HL-60/S4 treated with retinoic acid at 250 ng/mL for 4 days and 3 days (cell line): Measurements from ENCODE around the gene NOTO.
"Not testable (repeated sequence)": the region's sequence is repeated elsewhere in the genome, so short reads cannot be mapped to it uniquely, and the experiment has no call there.

Experiments used
- in situ Hi-C: fragments of 300-500 bp; cut with MboI; formaldehyde crosslinking; loops from 2 replicates; pipeline ENCODE4 v1.7.0; 2022; ENCODE audit warnings: low sequenced_read_pairs

Gene NOTO

GRCh38 chr2:73187549-73187948 is 14.8 kb upstream of the NOTO start:
- in situ Hi-C loops = no loop called here

GRCh38 chr2:73197579-73197978 is 4.8 kb upstream of the NOTO start:
- in situ Hi-C loops = no loop called here

GRCh38 chr2:73200281-73200680 is 2.1 kb upstream of the NOTO start:
- in situ Hi-C loops = not testable (repeated sequence)

- in situ Hi-C loops = no loop called here
Observed at GRCh38 chr2:73203055-73203681, 794 bp downstream of the NOTO start.

GRCh38 chr2:73205611-73206010 is 3.2 kb downstream of the NOTO start:
- in situ Hi-C loops = no loop called here

GRCh38 chr2:73208258-73208657 is 5.9 kb downstream of the NOTO start:
- in situ Hi-C loops = no loop called here

GRCh38 chr2:73210019-73210418 is 7.6 kb downstream of the NOTO start:
- in situ Hi-C loops = no loop called here

GRCh38 chr2:73210696-73211095 is 8.3 kb downstream of the NOTO start:
- in situ Hi-C loops = no loop called here

- in situ Hi-C loops = no loop called here
Observed at GRCh38 chr2:73212098-73212447, 9.7 kb downstream of the NOTO start.

- in situ Hi-C loops = no loop called here
Observed at GRCh38 chr2:73212448-73213176, 10.2 kb downstream of the NOTO start.

GRCh38 chr2:73214120-73215035 is 12.0 kb downstream of the NOTO start, which contains the start of gene SMYD5:
TSS of gene SMYD5 (plus strand) at chr2:73214245. CDS start at chr2:73214267, 22 bp downstream.
- in situ Hi-C loops = no loop called here

- in situ Hi-C loops = no loop called here
Observed at GRCh38 chr2:73215254-73215653, 12.9 kb downstream of the NOTO start.

- in situ Hi-C loops = no loop called here
Observed at GRCh38 chr2:73217160-73217559, 14.8 kb downstream of the NOTO start.

- in situ Hi-C loops = no loop called here
Observed at GRCh38 chr2:73217826-73218225, 15.5 kb downstream of the NOTO start.

GRCh38 chr2:73218298-73218697 is 15.9 kb downstream of the NOTO start:
- in situ Hi-C loops = no loop called here

- in situ Hi-C loops = no loop called here
Observed at GRCh38 chr2:73223821-73224220, 21.4 kb downstream of the NOTO start.

GRCh38 chr2:73225513-73226360 is 23.4 kb downstream of the NOTO start:
- in situ Hi-C loops = no loop called here

- in situ Hi-C loops = no loop called here
Observed at GRCh38 chr2:73227086-73227485, 24.7 kb downstream of the NOTO start.

GRCh38 chr2:73228631-73229030 is 26.3 kb downstream of the NOTO start:
- in situ Hi-C loops = no loop called here

GRCh38 chr2:73232403-73233153 is 30.2 kb downstream of the NOTO start:
- in situ Hi-C loops = no loop called here
